Motor neuron (in vitro differentiated cells): ENCODE results near the gene PARN. TPM values are rescaled to one million over a fixed set of nuclear protein-coding genes. Genes with fewer than 3 reads are reported as not detected.
A peak's percentile ranks its signal among the peaks of the same experiment; 100 is the strongest.
"Not testable (repeated sequence)": the region's sequence is repeated elsewhere in the genome, so short reads cannot be mapped to it uniquely, and the experiment has no call there.

ENCODE experiments used
- ATAC-seq, 8 experiments: fragments of 200-7000 bp; cut with Tn5 transposase; replicated peaks in 6 of 8; 2 replicates each; pipeline ENCODE4 v1.8.0; 2021; ENCODE audit warnings: mild to moderate bottlenecking in 8 of 8, moderate library complexity in 8 of 8
- H3K27ac ChIP-seq, 2 donors: fragments of 250-450 bp; sonication (Bioruptor Pico); 2 replicates each; pipeline ENCODE4 v1.9.0; 2021; ENCODE audit warnings: antibody characterized with exemption in 2 of 2, mild to moderate bottlenecking in 2 of 2, moderate library complexity in 1 of 2
- H3K4me1 ChIP-seq, 2 donors: fragments of 250-450 bp; sonication (Bioruptor Pico); replicated peaks in 1 of 2; 2 replicates each; pipeline ENCODE4 v1.6.1; 2021; ENCODE audit warnings: antibody characterized with exemption in 2 of 2, mild to moderate bottlenecking in 2 of 2, moderate library complexity in 1 of 2
- H3K4me3 ChIP-seq, 5 donors: fragments of 250-450 bp; sonication (Bioruptor Pico); 2 replicates each; pipeline ENCODE4 v1.9.0; 2021; ENCODE audit warnings: antibody characterized with exemption in 5 of 5, mild to moderate bottlenecking in 5 of 5, moderate library complexity in 4 of 5
- WGBS, 10 experiments: fragments of 450-650 bp; shearing (Covaris generic); methylation state at CpG; one replicate each; pipeline ENCODE4 v1.0.0; 2022; 5-methylcytosine and 5-hydroxymethylcytosine counted together
- in situ Hi-C, 9 experiments: fragments of 400-800 bp; cut with MboI; loops; one replicate each; pipeline ENCODE4 v1.15.0; 2021; ENCODE audit warnings: low sequenced_read_pairs in 9 of 9, low pct_unique_long_range_greater_than_20kb in 2 of 9; ENCODE audit not compliant: unreplicated experiment in 9 of 9
- total RNA-seq, 8 experiments: library from RNA; unstranded; fragments of 300-600 nt; gene quantifications; 2 replicates each; pipeline versions ENCODE4 v1.2.3 to v1.2.4, GENCODE V29; 2022

Gene PARN
- total RNA-seq, 8 experiments from 2014 or later: 16.0 to 60.6 (median 27.5) TPM

DNA sequence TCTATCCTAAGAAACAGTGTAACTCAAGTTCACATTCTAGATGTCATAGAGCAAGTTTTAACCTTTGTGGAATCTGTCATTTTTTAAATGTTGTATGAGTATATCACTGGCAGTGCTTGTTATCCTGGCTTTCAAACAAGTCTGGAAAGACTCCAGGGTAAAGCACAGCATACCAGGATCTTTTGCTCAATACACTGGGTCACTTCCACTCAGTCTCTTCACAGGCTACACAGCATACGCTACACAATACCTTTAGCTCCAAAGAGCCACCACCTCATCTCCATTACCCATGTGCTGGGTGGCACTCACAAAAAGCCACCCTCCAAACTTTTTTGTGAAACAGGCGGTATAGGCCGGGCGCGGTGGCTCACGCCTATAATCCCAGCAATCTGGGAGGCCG lies 69.5 kb downstream of the PARN start:
- Histone ChIP-seq H3K4me1 (no peaks in the 10 kb centered on the region), H3K4me3 (no peak overlapping the region), H3K27ac (no peak overlapping the region)
- WGBS, 10 experiments: 87 to 100% (median 96%) methylated on average over 3 to 5 of the region's 7 CpGs; no CpG with 5 or more reads in 7 of the 10 experiments
- no peak for ATAC-seq
- in situ Hi-C loops: no loop called here

DNA sequence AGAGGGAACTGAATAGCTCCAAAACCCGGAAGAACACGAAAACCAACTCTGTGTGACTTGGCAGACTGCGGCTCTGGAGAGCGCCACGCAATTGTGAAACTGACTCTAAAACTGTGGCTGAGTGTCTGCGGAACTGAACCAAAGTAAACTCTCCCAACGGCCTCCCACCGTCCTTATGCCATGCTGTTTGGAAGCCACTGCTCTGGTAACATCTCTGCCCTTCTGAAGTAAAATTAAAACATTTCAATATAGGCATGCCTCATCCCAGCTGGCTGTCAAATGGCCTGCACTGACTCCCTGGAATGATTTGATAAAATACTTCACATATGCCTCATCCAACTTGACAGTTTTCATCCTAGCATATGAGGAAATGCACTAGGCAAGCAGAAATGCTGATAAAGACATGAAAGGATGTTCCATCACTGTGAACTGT lies 70.2 kb downstream of the PARN start:
- Histone ChIP-seq H3K4me1 (no peaks in the 10 kb centered on the region), H3K27ac (no peak overlapping the region), H3K4me3 (no peak overlapping the region)
- in situ Hi-C loops: no loop called here
- WGBS, 10 experiments: 0 to 100% (median 93%) methylated on average over 1 to 8 of the region's 8 CpGs; no CpG with 5 or more reads in 1 of the 10 experiments
- ATAC-seq: no peak

DNA sequence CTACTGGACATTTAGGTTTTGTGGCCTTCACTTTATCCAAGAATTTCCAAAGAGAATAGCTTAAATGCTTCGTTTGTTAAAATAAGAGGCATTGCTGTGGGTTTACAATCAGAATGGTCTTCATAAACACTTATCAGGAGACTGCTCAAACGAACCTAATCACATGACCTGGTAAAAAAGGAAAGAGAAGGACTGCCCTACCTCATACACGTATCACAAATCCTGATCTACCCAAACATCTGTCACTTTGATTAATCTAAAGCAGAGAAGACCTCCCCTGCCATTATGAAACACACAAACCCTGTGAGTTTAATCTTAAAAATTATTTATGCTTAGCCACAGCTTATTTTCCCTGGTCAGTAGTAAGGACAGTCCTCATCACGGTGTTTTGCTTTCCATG lies 76.6 kb downstream of the PARN start:
- in situ Hi-C loops: no loop called here
- Histone ChIP-seq H3K4me1 (no peaks in the 10 kb centered on the region), H3K27ac (no peak overlapping the region), H3K4me3 (no peak overlapping the region)
- no peak for ATAC-seq
- WGBS, 10 experiments: 58 to 100% (median 80%) methylated on average over 1 to 4 of the region's 4 CpGs; no CpG with 5 or more reads in 2 of the 10 experiments

DNA sequence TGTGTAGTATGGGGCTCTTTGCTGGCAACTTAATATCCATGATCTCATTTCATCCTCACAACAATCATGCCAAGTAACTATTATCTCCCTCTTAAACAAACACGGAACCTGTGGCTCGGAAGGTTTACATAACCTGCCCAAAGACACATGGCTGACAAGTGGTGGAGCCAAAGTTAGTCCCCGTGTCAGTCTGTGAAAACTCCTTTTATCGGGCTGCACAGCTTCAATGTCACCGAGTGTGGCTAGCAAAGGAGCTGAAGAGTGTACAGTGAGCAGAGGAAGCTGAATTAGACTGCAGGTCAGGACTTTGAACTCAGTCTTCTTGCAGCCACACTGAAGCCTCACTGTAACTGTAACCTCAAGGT lies 80.3 kb downstream of the PARN start:
- in situ Hi-C loops: loop anchor here in 5 of 9 experiments (25.0 kb wide), 4 partner anchors 237 to 612 kb away; no protein-coding TSS in a partner anchor
- no peak overlapping the region for H3K4me3 ChIP-seq
- WGBS, 10 experiments: 70 to 100% (median 85%) methylated on average over 1 to 5 of the region's 5 CpGs; no CpG with 5 or more reads in 4 of the 10 experiments
- ATAC-seq: peak in 1 of 8 experiments; percentile 22
- no peak overlapping the region for H3K27ac ChIP-seq
- no peaks in the 10 kb centered on the region for H3K4me1 ChIP-seq

DNA sequence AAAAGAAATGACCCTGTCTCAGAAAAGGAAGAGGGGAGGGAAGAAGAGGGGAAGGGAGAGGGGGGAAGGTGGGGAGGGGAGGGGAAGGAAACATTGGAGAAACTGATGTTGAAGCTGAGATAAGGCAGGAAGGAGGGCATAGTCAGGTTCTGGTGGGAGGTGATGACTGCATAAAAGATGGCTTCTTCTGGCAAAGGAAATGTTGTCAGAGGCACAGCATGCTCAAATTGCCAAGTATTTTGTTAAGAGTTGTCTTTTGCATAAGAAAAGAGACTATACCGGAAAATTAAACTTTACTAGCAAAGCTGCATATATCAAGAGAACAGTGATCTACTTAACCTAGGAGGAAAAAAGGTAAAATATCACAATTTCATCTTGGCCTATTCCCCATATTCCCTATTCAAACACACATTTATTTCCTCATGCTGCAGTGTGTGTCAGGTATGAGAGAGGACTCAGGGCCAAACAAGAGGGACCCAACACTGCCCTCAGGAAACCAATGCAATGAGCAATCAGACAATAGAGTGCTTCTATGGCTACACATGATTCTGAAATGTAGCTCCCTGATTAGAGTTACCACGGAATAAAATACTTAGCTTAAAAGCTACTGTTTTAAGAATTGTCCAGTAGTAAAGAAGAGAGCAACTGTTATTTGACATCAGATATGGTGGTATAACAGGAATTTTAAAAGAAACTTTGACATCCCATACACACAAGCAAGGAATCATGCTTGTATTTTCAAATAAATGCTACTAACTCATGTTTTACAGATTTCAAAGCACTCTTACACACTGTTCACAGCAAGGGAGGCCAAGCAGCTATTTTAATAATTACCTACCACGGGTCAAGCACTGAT lies 80.9 kb downstream of the PARN start:
- ATAC-seq: peak in 1 of 8 experiments; percentile 16
- Histone ChIP-seq H3K4me1 (no peaks in the 10 kb centered on the region), H3K27ac (no peak overlapping the region), H3K4me3 (no peak overlapping the region)
- 68 to 100% (median 80%) methylated on average over 1 to 3 of the region's 3 CpGs; no CpG with 5 or more reads in 2 of the 10 experiments for WGBS, 10 experiments
- in situ Hi-C loops: loop anchor here in 5 of 9 experiments (25.0 kb wide), 4 partner anchors 237 to 612 kb away; no protein-coding TSS in a partner anchor

DNA sequence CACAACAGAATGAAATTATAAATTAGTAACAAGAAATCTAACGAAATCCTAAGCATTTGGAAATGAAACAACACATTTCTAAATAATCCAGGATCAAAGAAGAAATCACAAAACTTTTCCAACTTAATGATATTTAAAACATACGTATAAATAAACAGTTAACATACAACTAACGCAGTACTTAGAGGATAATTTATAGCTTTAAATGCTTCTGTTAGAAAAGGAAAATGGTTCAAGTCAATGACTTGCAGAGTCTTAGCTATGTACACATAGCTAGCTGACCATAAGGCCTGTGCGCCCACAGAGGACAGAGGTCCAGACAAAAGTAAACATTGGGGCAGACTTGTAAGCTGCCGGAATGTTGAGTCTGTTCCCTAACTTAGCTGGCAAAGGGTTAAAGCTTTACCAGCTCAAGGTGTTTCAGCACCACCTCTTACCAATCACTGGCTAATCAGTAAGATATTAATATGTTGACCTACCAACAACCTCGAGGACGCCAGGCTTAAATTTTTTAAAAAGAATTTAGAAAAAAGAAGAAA lies 84.6 kb downstream of the PARN start:
- ATAC-seq: no peak
- in situ Hi-C loops: loop anchor here in 5 of 9 experiments (25.0 kb wide), 4 partner anchors 233 to 608 kb away; no protein-coding TSS in a partner anchor
- no peak overlapping the region for H3K27ac ChIP-seq
- no peak overlapping the region for H3K4me3 ChIP-seq
- H3K4me1 ChIP-seq: no peaks in the 10 kb centered on the region
- WGBS, 10 experiments: 57 to 94% (median 89%) methylated on average over 1 to 7 of the region's 7 CpGs

DNA sequence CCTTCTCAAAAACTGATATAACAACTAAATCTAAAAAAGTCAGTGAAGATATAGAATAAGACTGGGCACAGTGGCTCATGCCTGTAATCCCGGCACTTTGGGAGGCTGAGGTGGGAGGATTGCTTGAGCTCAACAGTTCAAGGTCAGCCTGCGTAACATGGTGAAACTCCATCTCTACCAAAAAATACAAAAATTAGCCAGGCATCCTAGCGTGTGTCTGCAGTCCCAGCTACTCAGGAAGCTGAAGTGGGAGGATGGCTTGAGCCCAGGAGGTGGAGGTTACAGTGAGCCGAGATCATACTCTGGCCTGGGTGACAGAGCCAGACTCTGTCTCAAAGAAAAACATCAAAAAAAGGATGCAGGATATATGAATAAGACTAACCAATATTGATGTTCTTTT lies 85.2 kb downstream of the PARN start:
- WGBS, 10 experiments: 70 to 100% (median 93%) methylated on average over 1 to 4 of the region's 4 CpGs; no CpG with 5 or more reads in 2 of the 10 experiments
- ATAC-seq, H3K4me1 ChIP-seq, H3K27ac ChIP-seq, H3K4me3 ChIP-seq: not testable (repeated sequence)
- in situ Hi-C loops: loop anchor here in 5 of 9 experiments (25.0 kb wide), 4 partner anchors 233 to 608 kb away; no protein-coding TSS in a partner anchor

DNA sequence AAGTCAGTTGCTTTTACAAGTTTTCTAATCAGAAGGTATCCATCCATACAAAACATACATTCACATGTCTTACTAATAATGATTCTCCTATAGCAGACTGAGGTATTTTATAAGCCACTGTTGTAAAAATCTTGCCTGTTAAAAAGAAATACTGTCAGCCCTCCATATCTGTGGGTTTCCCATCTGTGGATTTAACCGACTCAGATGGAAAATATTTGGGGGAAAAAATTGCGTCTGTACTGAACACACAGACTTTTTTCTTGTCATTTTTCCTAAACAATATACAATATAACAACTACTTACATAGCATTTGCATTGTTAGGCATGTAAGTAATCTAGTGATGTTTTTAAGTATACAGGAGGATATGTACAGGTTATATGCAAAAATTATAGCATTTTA lies 90.4 kb downstream of the PARN start:
- no peak for ATAC-seq
- 29 to 100% (median 96%) methylated on average over 1 to 2 of the region's 2 CpGs; no CpG with 5 or more reads in 2 of the 10 experiments for WGBS, 10 experiments
- no peak overlapping the region for H3K27ac ChIP-seq
- in situ Hi-C loops: loop anchor here in 5 of 9 experiments (25.0 kb wide), 4 partner anchors 227 to 602 kb away; no protein-coding TSS in a partner anchor
- H3K4me3 ChIP-seq: no peak overlapping the region
- no peaks in the 10 kb centered on the region for H3K4me1 ChIP-seq

DNA sequence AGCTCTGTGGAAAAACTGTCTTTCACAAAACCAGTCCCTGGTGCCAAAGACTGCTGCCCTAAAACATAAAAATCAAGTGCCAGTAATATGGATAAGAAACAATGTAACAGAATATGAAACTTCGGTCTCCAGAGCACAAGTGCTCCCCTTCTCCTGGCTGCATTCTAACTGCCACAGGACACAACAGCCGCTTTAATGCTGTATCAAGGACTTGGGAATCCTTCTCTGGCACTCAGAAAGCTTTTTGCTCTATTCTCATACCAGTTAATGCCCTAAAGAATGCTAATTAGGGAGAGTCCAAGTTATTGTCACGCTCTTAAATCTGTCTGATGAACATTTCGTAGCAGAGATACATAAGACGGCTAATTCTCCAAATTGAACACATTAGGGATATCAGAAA lies 90.9 kb downstream of the PARN start:
- WGBS, 10 experiments: 53 to 98% (median 92%) methylated on average over 2 to 5 of the region's 5 CpGs; no CpG with 5 or more reads in 1 of the 10 experiments
- no peak overlapping the region for H3K27ac ChIP-seq
- no peaks in the 10 kb centered on the region for H3K4me1 ChIP-seq
- in situ Hi-C loops: loop anchor here in 5 of 9 experiments (25.0 kb wide), 4 partner anchors 227 to 602 kb away; no protein-coding TSS in a partner anchor
- ATAC-seq: no peak
- no peak overlapping the region for H3K4me3 ChIP-seq

DNA sequence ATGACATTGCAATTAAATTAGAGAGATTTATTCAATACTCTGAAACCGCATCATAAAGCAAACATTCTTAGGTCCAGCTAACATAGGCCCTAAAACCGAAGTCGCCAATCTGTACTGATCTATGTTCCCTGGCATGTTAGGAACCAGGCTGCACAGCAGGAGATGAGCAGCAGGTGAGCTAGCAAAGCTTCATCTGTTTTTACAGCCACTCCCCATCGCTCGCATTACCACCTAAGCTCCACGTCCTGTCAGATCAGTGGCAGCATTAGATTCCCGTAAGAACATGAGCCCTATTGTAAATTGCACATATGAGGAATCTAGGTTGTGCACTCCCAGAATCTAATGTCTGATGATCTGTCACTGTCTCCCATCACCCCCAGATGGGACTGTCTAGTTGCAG lies 91.5 kb downstream of the PARN start:
- ATAC-seq: no peak
- in situ Hi-C loops: loop anchor here in 5 of 9 experiments (25.0 kb wide), 4 partner anchors 226 to 601 kb away; no protein-coding TSS in a partner anchor

DNA sequence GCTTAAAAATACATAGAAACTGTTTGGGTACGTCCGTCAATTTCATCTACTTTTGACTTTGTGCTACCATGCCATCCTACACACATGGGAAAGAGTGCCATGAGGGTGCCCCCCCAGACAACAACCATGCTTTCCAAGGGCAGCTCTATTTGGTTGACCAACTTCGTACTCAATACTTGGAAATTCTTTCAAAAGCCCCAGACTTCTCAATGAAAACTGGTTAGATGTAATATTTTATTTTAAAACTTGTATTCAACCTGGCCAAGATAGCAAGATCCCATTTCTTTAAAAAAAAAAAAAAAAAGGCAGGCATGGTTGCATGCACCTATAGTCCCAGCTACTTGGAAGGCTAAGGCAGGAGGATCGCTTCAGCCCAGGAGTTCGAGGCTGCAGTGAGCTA lies 98.4 kb downstream of the PARN start:
- WGBS, 10 experiments: 92 to 100% (median 96%) methylated on average over 1 to 5 of the region's 5 CpGs; no CpG with 5 or more reads in 1 of the 10 experiments
- Histone ChIP-seq H3K4me1 (peaks cover 0 to 3% of the 10 kb centered on the region in 2 donors), H3K27ac (no peak overlapping the region), H3K4me3 (no peak overlapping the region)
- in situ Hi-C loops: loop anchor here in 5 of 9 experiments (25.0 kb wide), 4 partner anchors 219 to 594 kb away; no protein-coding TSS in a partner anchor
- ATAC-seq: no peak

More for the DNA sequence above, 91.5 kb downstream of the PARN start:
- Histone ChIP-seq H3K4me3 (no peak overlapping the region), H3K4me1 (no peaks in the 10 kb centered on the region), H3K27ac (no peak overlapping the region)
- WGBS, 10 experiments: 84 to 100% (median 98%) methylated on average over 1 to 7 of the region's 7 CpGs; no CpG with 5 or more reads in 1 of the 10 experiments

DNA sequence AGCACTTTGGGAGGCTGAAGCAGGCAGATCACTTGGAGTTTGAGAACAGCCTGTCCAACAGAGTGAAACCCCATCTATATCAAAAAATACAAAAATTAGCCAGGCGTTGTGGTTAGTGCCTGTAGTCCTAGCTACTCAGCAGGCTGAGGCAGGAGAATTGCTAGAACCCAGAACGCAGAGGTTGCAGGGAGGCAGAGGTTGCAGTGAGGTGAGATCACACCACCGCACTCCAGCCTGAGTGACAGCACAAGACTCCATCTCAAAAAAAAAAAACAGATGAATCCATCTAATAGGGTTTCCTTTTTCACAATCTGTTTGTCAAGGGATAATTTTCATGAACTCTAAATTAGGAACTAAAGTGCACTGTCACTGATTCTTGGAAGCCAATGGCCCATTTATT lies 99.0 kb downstream of the PARN start:
- Histone ChIP-seq H3K4me1 (peaks cover 0 to 3% of the 10 kb centered on the region in 2 donors), H3K4me3 (no peak overlapping the region), H3K27ac (no peak overlapping the region)
- ATAC-seq: no peak
- in situ Hi-C loops: loop anchor here in 5 of 9 experiments (25.0 kb wide), 4 partner anchors 219 to 594 kb away; no protein-coding TSS in a partner anchor
- 80 to 100% (median 93%) methylated on average over 1 to 2 of the region's 3 CpGs; no CpG with 5 or more reads in 6 of the 10 experiments for WGBS, 10 experiments
